ENCODE data around the gene COTL1. TPM values are rescaled to one million over a fixed set of nuclear protein-coding genes. Genes with fewer than 3 reads are reported as not detected.
A peak's percentile ranks its signal among the peaks of the same experiment; 100 is the strongest.

Gene COTL1
- total RNA-seq, 4 donors from 2014 or later, result 19.1 to 66.9 (median 29.4) TPM

DNA sequence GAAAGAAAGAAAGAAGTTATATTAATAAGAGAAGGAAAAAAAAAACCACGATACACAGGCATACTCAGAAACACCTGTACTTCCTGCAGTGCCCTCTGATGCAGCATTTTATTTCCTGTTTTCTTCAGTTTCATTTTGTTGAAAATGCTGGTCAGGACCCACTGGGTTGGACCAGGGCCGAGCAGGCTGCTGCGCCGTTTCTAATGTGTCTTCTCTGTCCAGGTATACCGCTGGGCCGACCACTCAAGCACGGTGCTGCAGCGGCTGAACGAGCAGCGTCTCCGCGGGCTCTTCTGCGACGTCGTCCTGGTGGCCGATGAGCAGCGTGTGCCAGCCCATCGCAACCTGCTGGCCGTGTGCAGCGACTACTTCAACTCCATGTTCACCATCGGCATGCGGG is 38.8 kb upstream of the COTL1 start:
- Histone ChIP-seq H3K9me3 (no peaks in the 10 kb centered on the region), H3K36me3 (no peaks in the 10 kb centered on the region), H3K4me3 (no peak overlapping the region), H3K27me3 (no peaks in the 10 kb centered on the region), H3K4me1 (no peaks in the 10 kb centered on the region), H3K27ac (no peak overlapping the region)
- no peak for DNase-seq
- no peak for TF ChIP-seq CTCF (IDR thresholded peaks at IDR 0.05)
- TF ChIP-seq POLR2A (IDR thresholded peaks at IDR 0.05), result no peak
- intact Hi-C loops (cut with DNase I; ENCODE audit: low total_unique reads), result no loop called here

GRCh38 chr16:84654998-84655397 is 37.1 kb upstream of the COTL1 start:
- H3K27ac ChIP-seq, result no peak overlapping the region
- H3K27me3 ChIP-seq, result no peaks in the 10 kb centered on the region
- H3K9me3 ChIP-seq, result no peaks in the 10 kb centered on the region
- intact Hi-C loops (cut with DNase I; ENCODE audit: low total_unique reads), result no loop called here
- no peak for TF ChIP-seq CTCF (IDR thresholded peaks at IDR 0.05)
- no peak for TF ChIP-seq POLR2A (IDR thresholded peaks at IDR 0.05)
- no peak overlapping the region for H3K4me3 ChIP-seq
- H3K4me1 ChIP-seq, result no peaks in the 10 kb centered on the region
- no peaks in the 10 kb centered on the region for H3K36me3 ChIP-seq
- no peak for DNase-seq

DNA sequence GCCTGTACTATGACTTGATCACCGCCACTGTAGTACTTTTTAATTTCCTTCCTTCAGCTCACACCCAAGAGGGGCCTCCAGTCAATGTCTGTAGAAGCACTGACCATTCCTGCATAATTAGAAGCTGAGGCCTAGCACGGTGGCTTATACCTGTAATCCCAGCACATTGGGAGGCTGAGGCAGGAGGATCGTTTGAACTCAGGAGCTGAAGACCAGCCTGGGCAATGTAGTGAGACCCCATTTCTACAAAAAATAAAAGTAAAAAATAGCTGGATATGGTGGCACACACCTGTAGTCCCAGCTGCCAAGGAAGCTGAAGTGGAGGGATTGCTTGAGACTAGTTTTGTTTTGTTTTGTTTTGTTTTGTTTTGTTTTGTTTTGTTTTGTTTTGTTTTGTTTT is 36.4 kb upstream of the COTL1 start:
- Histone ChIP-seq H3K27ac (no peak overlapping the region), H3K4me3 (no peak overlapping the region), H3K36me3 (no peaks in the 10 kb centered on the region), H3K9me3 (no peaks in the 10 kb centered on the region), H3K4me1 (no peaks in the 10 kb centered on the region), H3K27me3 (no peaks in the 10 kb centered on the region)
- intact Hi-C loops (cut with DNase I; ENCODE audit: low total_unique reads), result no loop called here
- TF ChIP-seq CTCF (IDR thresholded peaks at IDR 0.05) (no peak), POLR2A (IDR thresholded peaks at IDR 0.05) (no peak)
- no peak for DNase-seq

GRCh38 chr16:84652566-84652965 is 34.7 kb upstream of the COTL1 start:
- Histone ChIP-seq H3K4me1 (no peaks in the 10 kb centered on the region), H3K27me3 (no peaks in the 10 kb centered on the region), H3K27ac (no peak overlapping the region), H3K36me3 (no peaks in the 10 kb centered on the region), H3K4me3 (no peak overlapping the region), H3K9me3 (no peaks in the 10 kb centered on the region)
- DNase-seq, result no peak
- TF ChIP-seq CTCF (IDR thresholded peaks at IDR 0.05) (no peak), POLR2A (IDR thresholded peaks at IDR 0.05) (no peak)
- intact Hi-C loops (cut with DNase I; ENCODE audit: low total_unique reads), result no loop called here

GRCh38 chr16:84650062-84650991 is 32.4 kb upstream of the COTL1 start:
- Histone ChIP-seq H3K9me3 (no peaks in the 10 kb centered on the region), H3K4me3 (no peak overlapping the region), H3K27ac (peak overlapping the region in 1 of 2 donors; percentile 76), H3K4me1 (no peaks in the 10 kb centered on the region), H3K36me3 (no peaks in the 10 kb centered on the region), H3K27me3 (no peaks in the 10 kb centered on the region)
- DNase-seq, result no peak
- TF ChIP-seq POLR2A (IDR thresholded peaks at IDR 0.05) (no peak), CTCF (IDR thresholded peaks at IDR 0.05) (no peak)
- intact Hi-C loops (cut with DNase I; ENCODE audit: low total_unique reads), result no loop called here
